ENCODE measurements around the gene LZTFL1. TPM values are rescaled to one million over a fixed set of nuclear protein-coding genes. Genes with fewer than 3 reads are reported as not detected.

The LZTFL1 gene
- total and polyA plus RNA-seq, 2 donors (not counting 1 experiment from before 2014, with no cell fraction given): 12.4 to 28.0 TPM

DNA sequence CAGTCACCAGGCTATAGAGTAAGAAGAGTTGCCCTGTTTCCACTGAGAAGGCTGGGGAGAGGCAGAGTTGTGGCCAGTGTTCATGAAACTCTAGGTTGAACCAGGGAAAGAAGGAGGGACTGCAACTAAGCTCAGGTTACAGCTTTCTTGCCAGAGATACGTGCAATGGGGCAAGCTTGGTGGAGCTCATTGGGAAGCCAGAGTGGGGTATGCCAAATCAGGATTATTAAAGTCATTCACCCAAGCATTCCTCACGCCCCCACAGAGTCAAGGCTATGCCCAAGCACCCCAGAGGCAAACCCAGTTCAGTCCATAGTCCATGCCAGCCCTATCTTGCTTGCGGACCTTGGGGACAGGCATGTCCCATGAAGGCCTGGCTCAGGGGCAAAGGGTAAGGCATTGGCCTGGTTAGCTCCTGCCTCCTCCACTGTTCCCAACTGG is 63.1 kb downstream of the LZTFL1 start:
- Histone ChIP-seq H3K36me3 (ENCODE audit: control insufficient read depth, insufficient read depth, low read length) (no peaks in the 10 kb centered on the region), H3K27ac (ENCODE audit: insufficient read depth, low read length) (no peak overlapping the region), H3K9me3 (ENCODE audit: control insufficient read depth, insufficient read depth, low read depth, low read length) (no peaks in the 10 kb centered on the region), H3K27me3 (ENCODE audit: control insufficient read depth, insufficient read depth, low read length) (peaks cover 31% of the 10 kb centered on the region), H3K4me3 (replicated peaks in 1 of 4; ENCODE audit: control extremely low read depth in 1 of 4, insufficient read depth in 1 of 4, low read depth in 3 of 4, low read length in 4 of 4) (no peak overlapping the region), H2AFZ (ENCODE audit: low read length) (no peak overlapping the region), H3K4me2 (ENCODE audit: extremely low read depth, insufficient read depth, low read length) (no peak overlapping the region), H3K4me1 (ENCODE audit: control insufficient read depth, extremely low read depth, insufficient read depth, low read length) (no peaks in the 10 kb centered on the region), H4K20me1 (ENCODE audit: control insufficient read depth, extremely low read depth, insufficient read depth, low read length) (no peaks in the 10 kb centered on the region), H3K79me2 (ENCODE audit: control insufficient read depth, insufficient read depth, low read length) (no peaks in the 10 kb centered on the region), H3K9ac (ENCODE audit: insufficient read depth, low read length) (no peak overlapping the region)
- DNase-seq (ENCODE audit: low read depth in 2 of 2): no peak
- TF ChIP-seq, protein P1, sequence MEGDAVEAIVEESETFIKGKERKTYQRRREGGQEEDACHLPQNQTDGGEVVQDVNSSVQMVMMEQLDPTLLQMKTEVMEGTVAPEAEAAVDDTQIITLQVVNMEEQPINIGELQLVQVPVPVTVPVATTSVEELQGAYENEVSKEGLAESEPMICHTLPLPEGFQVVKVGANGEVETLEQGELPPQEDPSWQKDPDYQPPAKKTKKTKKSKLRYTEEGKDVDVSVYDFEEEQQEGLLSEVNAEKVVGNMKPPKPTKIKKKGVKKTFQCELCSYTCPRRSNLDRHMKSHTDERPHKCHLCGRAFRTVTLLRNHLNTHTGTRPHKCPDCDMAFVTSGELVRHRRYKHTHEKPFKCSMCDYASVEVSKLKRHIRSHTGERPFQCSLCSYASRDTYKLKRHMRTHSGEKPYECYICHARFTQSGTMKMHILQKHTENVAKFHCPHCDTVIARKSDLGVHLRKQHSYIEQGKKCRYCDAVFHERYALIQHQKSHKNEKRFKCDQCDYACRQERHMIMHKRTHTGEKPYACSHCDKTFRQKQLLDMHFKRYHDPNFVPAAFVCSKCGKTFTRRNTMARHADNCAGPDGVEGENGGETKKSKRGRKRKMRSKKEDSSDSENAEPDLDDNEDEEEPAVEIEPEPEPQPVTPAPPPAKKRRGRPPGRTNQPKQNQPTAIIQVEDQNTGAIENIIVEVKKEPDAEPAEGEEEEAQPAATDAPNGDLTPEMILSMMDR (conservative IDR thresholded peaks at IDR 0.05 in 1 of 2, IDR thresholded peaks at IDR 0.05 in 1 of 2; ENCODE audit: low read depth in 1 of 2, low read length in 2 of 2): no peak
- TF ChIP-seq EZH2 (IDR thresholded peaks at IDR 0.05; ENCODE audit: low read length, missing control alignments): no peak

DNA sequence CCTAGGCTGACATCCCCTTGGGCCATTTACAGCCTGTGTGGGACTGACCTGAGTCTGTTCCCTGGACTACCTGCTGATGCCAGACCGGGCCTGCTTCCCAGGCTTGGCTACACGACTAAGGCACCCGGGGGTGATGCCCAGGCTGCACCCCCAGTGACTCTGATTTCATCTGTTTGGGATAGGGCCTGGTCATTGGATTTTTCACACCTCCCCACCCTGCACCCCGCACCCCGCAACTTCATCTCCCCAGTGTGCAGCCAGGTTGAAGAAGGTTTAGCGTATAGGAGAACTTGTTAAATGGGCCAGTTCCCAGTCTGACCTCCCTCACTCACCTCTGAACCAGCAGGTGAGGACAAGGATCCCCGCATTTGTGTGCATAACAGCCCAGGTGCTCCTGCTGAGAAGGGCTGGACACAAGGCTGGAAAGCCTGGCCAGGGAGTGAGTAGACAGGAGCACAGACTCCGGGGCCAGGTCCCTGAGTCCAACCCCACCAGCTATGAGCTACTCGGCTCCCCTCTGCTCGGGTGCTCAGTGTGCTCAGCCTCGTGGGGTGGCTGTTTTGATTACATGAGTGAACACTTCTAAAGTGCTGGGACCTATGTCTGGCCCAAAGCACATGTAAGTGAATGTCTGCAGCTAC is 64.1 kb downstream of the LZTFL1 start:
- Histone ChIP-seq H3K36me3 (ENCODE audit: control insufficient read depth, insufficient read depth, low read length) (no peaks in the 10 kb centered on the region), H2AFZ (ENCODE audit: low read length) (no peak overlapping the region), H3K4me2 (ENCODE audit: extremely low read depth, insufficient read depth, low read length) (no peak overlapping the region), H3K27me3 (ENCODE audit: control insufficient read depth, insufficient read depth, low read length) (peaks cover 31% of the 10 kb centered on the region), H3K4me3 (replicated peaks in 1 of 4; ENCODE audit: control extremely low read depth in 1 of 4, insufficient read depth in 1 of 4, low read depth in 3 of 4, low read length in 4 of 4) (no peak overlapping the region), H3K9me3 (ENCODE audit: control insufficient read depth, insufficient read depth, low read depth, low read length) (no peaks in the 10 kb centered on the region), H3K79me2 (ENCODE audit: control insufficient read depth, insufficient read depth, low read length) (no peaks in the 10 kb centered on the region), H3K27ac (ENCODE audit: insufficient read depth, low read length) (no peak overlapping the region), H3K4me1 (ENCODE audit: control insufficient read depth, extremely low read depth, insufficient read depth, low read length) (no peaks in the 10 kb centered on the region), H4K20me1 (ENCODE audit: control insufficient read depth, extremely low read depth, insufficient read depth, low read length) (no peaks in the 10 kb centered on the region), H3K9ac (ENCODE audit: insufficient read depth, low read length) (no peak overlapping the region)
- no peak for TF ChIP-seq EZH2 (IDR thresholded peaks at IDR 0.05; ENCODE audit: low read length, missing control alignments)
- TF ChIP-seq, protein P1 (conservative IDR thresholded peaks at IDR 0.05 in 1 of 2, IDR thresholded peaks at IDR 0.05 in 1 of 2; ENCODE audit: low read depth in 1 of 2, low read length in 2 of 2): no peak
- DNase-seq (ENCODE audit: low read depth in 2 of 2): no peak

DNA sequence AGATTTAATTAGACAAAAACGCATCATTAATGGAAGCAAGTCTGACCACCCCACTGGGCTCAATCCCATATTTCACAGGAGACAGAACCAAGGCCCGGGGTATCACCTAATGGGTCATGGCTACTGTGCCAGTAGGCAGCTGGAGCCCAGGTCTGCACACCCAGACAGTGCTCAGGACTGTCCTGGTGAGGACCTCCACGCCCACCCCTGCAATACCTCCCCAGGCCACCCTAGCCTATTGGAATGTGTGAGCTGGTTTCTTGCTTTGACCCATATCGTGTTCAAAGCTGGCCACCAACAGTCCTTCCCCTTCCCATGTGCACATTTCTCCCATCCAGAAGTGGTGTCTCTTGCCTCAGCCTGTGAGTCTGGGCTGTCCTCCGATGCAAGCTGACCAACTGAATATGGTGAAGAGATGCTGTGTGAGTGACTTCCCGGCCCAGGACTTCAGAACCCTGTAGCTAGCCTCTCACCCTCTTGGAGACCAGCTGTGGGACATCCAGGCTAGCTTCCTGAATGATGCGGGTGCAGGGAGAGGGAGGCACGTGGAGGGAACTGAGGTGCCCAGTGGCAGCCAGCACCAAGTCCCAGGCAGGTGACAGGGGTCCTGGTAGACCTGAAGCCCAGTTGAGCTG is 64.7 kb downstream of the LZTFL1 start:
- no peaks in the 10 kb centered on the region for H3K9me3 ChIP-seq (ENCODE audit: control insufficient read depth, insufficient read depth, low read depth, low read length)
- DNase-seq (ENCODE audit: low read depth in 2 of 2): no peak
- no peaks in the 10 kb centered on the region for H3K79me2 ChIP-seq (ENCODE audit: control insufficient read depth, insufficient read depth, low read length)
- H3K4me1 ChIP-seq (ENCODE audit: control insufficient read depth, extremely low read depth, insufficient read depth, low read length): no peaks in the 10 kb centered on the region
- TF ChIP-seq EZH2 (IDR thresholded peaks at IDR 0.05; ENCODE audit: low read length, missing control alignments): no peak
- TF ChIP-seq, protein P1 (conservative IDR thresholded peaks at IDR 0.05 in 1 of 2, IDR thresholded peaks at IDR 0.05 in 1 of 2; ENCODE audit: low read depth in 1 of 2, low read length in 2 of 2): no peak
- no peak overlapping the region for H3K4me2 ChIP-seq (ENCODE audit: extremely low read depth, insufficient read depth, low read length)
- H3K36me3 ChIP-seq (ENCODE audit: control insufficient read depth, insufficient read depth, low read length): no peaks in the 10 kb centered on the region
- H4K20me1 ChIP-seq (ENCODE audit: control insufficient read depth, extremely low read depth, insufficient read depth, low read length): no peaks in the 10 kb centered on the region
- no peak overlapping the region for H3K4me3 ChIP-seq (replicated peaks in 1 of 4; ENCODE audit: control extremely low read depth in 1 of 4, insufficient read depth in 1 of 4, low read depth in 3 of 4, low read length in 4 of 4)
- no peak overlapping the region for H3K9ac ChIP-seq (ENCODE audit: insufficient read depth, low read length)
- H2AFZ ChIP-seq (ENCODE audit: low read length): no peak overlapping the region
- H3K27me3 ChIP-seq (ENCODE audit: control insufficient read depth, insufficient read depth, low read length): peaks cover 32% of the 10 kb centered on the region
- H3K27ac ChIP-seq (ENCODE audit: insufficient read depth, low read length): no peak overlapping the region

Data from fibroblast of lung (primary cell).